Neural progenitor cell (in vitro differentiated cells): ENCODE results near the gene EXOC3L2. TPM values are rescaled to one million over a fixed set of nuclear protein-coding genes. Genes with fewer than 3 reads are reported as not detected.

Experiments
- DNase-seq: peaks from one replicate; pipeline ENCODE4 v3.0.0-alpha.2; 2016; ENCODE audit warnings: low spot score
- H2AFZ ChIP-seq: fragments of 200-600 bp; sonication (generic); replicated peaks from 2 replicates; pipeline ENCODE4 v1.6.1; 2016; ENCODE audit warnings: antibody characterized with exemption
- H3F3A ChIP-seq: fragments of 200-600 bp; sonication (generic); 2 replicates; pipeline ENCODE4 v1.6.1; 2016; ENCODE audit warnings: antibody characterized with exemption, low read depth
- H3K27ac ChIP-seq: fragments of 200-600 bp; sonication (generic); 2 replicates; pipeline ENCODE4 v1.5.1; 2016; ENCODE audit warnings: mild to moderate bottlenecking
- H3K27me3 ChIP-seq: fragments of 200-600 bp; sonication (generic); 2 replicates; pipeline ENCODE4 v1.6.1; 2016; ENCODE audit warnings: mild to moderate bottlenecking, moderate library complexity
- H3K36me3 ChIP-seq: fragments of 200-600 bp; sonication (generic); 2 replicates; pipeline ENCODE4 v1.5.1; 2016
- H3K4me1 ChIP-seq: fragments of 200-600 bp; sonication (generic); 2 replicates; pipeline ENCODE4 v1.6.1; 2016; ENCODE audit warnings: mixed run types
- H3K4me2 ChIP-seq: fragments of 200-600 bp; sonication (generic); 2 replicates; pipeline ENCODE4 v1.6.1; 2016
- H3K4me3 ChIP-seq: fragments of 200-600 bp; sonication (generic); 2 replicates; pipeline ENCODE4 v1.5.1; 2016
- H3K79me2 ChIP-seq: fragments of 200-600 bp; sonication (generic); 2 replicates; pipeline ENCODE4 v1.6.1; 2016; ENCODE audit warnings: low read depth
- H3K9ac ChIP-seq: fragments of 200-600 bp; sonication (generic); 2 replicates; pipeline ENCODE4 v1.6.1; 2016
- H3K9me3 ChIP-seq: fragments of 200-600 bp; sonication (generic); 2 replicates; pipeline ENCODE4 v1.5.1; 2016; ENCODE audit warnings: low read depth
- H4K20me1 ChIP-seq: fragments of 200-600 bp; sonication (generic); 2 replicates; pipeline ENCODE4 v1.6.1; 2016; ENCODE audit warnings: low read depth
- H3K27ac Mint-ChIP-seq: 3 replicates; pipeline ENCODE4 v1.8.0; 2021; ENCODE audit warnings: mixed read lengths
- H3K27me3 Mint-ChIP-seq: 2 replicates; pipeline ENCODE4 v1.8.0; 2022; ENCODE audit warnings: low read depth, mild to moderate bottlenecking, inconsistent platforms, moderate library complexity, mixed read lengths; ENCODE audit not compliant: insufficient read depth
- H3K36me3 Mint-ChIP-seq: 3 replicates; pipeline ENCODE4 v1.8.0; 2021; ENCODE audit warnings: mixed read lengths
- H3K4me1 Mint-ChIP-seq: 3 replicates; pipeline ENCODE4 v1.8.0; 2021; ENCODE audit warnings: mixed read lengths
- H3K4me3 Mint-ChIP-seq: 3 replicates; pipeline ENCODE4 v1.8.0; 2021; ENCODE audit warnings: mild to moderate bottlenecking, moderate library complexity, mixed read lengths
- H3K9me3 Mint-ChIP-seq: 3 replicates; pipeline ENCODE4 v1.8.0; 2020; ENCODE audit warnings: mixed read lengths
- CTCF ChIP-seq: fragments of 200-600 bp; sonication (generic); IDR thresholded peaks from 2 replicates; pipeline ENCODE4 v1.5.1; 2017; ENCODE audit warnings: antibody characterized with exemption, mild to moderate bottlenecking
- EZH2 ChIP-seq: fragments of 200-600 bp; sonication (generic); IDR thresholded peaks from 2 replicates; pipeline ENCODE4 v1.6.1; 2017; ENCODE audit warnings: antibody characterized with exemption, mild to moderate bottlenecking, moderate library complexity
- EZH2phosphoT487 ChIP-seq: fragments of 200-600 bp; sonication (generic); IDR thresholded peaks from 2 replicates; pipeline ENCODE4 v1.6.1; 2017; ENCODE audit warnings: antibody characterized with exemption
- total RNA-seq: library from RNA; depleted of rRNA; stranded (reverse); fragments of >200 nt; gene quantifications from 2 replicates; pipeline ENCODE4 v1.2.3, GENCODE V29; 2015; ENCODE audit warnings: low replicate concordance

Gene EXOC3L2
- total RNA-seq, 1 donor from 2014 or later: not detected

GRCh38 chr19:45280471-45280961 lies 35.3 kb upstream of the EXOC3L2 start:
- TF ChIP-seq EZH2phosphoT487: no peak
- TF ChIP-seq CTCF: no peak

GRCh38 chr19:45279587-45280192 lies 34.5 kb upstream of the EXOC3L2 start:
- DNase-seq: no peak
- H3K79me2 ChIP-seq: no peaks in the 10 kb centered on the region
- no peak overlapping the region for H3K4me3 ChIP-seq
- peaks cover 4% of the 10 kb centered on the region for H3K36me3 ChIP-seq
- no peak overlapping the region for H3K27ac ChIP-seq
- H3K9me3 ChIP-seq: no peaks in the 10 kb centered on the region
- H3K4me1 ChIP-seq: no peaks in the 10 kb centered on the region
- H3K9me3 Mint-ChIP-seq: no peaks in the 10 kb centered on the region
- H3K27me3 Mint-ChIP-seq: peaks cover 8% of the 10 kb centered on the region
- H2AFZ ChIP-seq: no peak overlapping the region
- H3K27ac Mint-ChIP-seq: no peak overlapping the region
- H3K9ac ChIP-seq: no peak overlapping the region
- no peak overlapping the region for H3K4me2 ChIP-seq
- H3K27me3 ChIP-seq: no peaks in the 10 kb centered on the region
- H3F3A ChIP-seq: no peaks in the 10 kb centered on the region
- no peaks in the 10 kb centered on the region for H4K20me1 ChIP-seq
- peaks cover 13% of the 10 kb centered on the region for H3K36me3 Mint-ChIP-seq
- no peaks in the 10 kb centered on the region for H3K4me1 Mint-ChIP-seq
- no peak overlapping the region for H3K4me3 Mint-ChIP-seq
- no peak for TF ChIP-seq EZH2phosphoT487
- no peak for TF ChIP-seq CTCF
- no peak for TF ChIP-seq EZH2

More at GRCh38 chr19:45280471-45280961, 35.3 kb upstream of the EXOC3L2 start:
- Histone ChIP-seq H3K4me3 (no peak overlapping the region), H4K20me1 (no peaks in the 10 kb centered on the region), H3K27ac (no peak overlapping the region), H3K36me3 (peaks cover 4% of the 10 kb centered on the region), H3K4me1 (no peaks in the 10 kb centered on the region), H3K9me3 (no peaks in the 10 kb centered on the region), H3K9ac (no peak overlapping the region), H3F3A (no peaks in the 10 kb centered on the region), H2AFZ (no peak overlapping the region), H3K4me2 (no peak overlapping the region), H3K79me2 (no peaks in the 10 kb centered on the region), H3K27me3 (no peaks in the 10 kb centered on the region)
- H3K27me3 Mint-ChIP-seq: peaks cover 8% of the 10 kb centered on the region
- no peaks in the 10 kb centered on the region for H3K9me3 Mint-ChIP-seq
- H3K36me3 Mint-ChIP-seq: peaks cover 14% of the 10 kb centered on the region
- H3K4me1 Mint-ChIP-seq: no peaks in the 10 kb centered on the region
- H3K27ac Mint-ChIP-seq: no peak overlapping the region
- H3K4me3 Mint-ChIP-seq: no peak overlapping the region
- no peak for DNase-seq

GRCh38 chr19:45278087-45278486 lies 32.9 kb upstream of the EXOC3L2 start:
- no peak overlapping the region for H2AFZ ChIP-seq
- Mint-ChIP-seq H3K36me3 (peaks cover 12% of the 10 kb centered on the region), H3K4me3 (no peak overlapping the region), H3K27me3 (peaks cover 8% of the 10 kb centered on the region), H3K27ac (no peak overlapping the region), H3K9me3 (no peaks in the 10 kb centered on the region), H3K4me1 (no peaks in the 10 kb centered on the region)
- H3K27me3 ChIP-seq: no peaks in the 10 kb centered on the region
- H3K4me2 ChIP-seq: no peak overlapping the region
- H3K79me2 ChIP-seq: no peaks in the 10 kb centered on the region
- no peaks in the 10 kb centered on the region for H4K20me1 ChIP-seq
- DNase-seq: no peak
- no peak overlapping the region for H3K9ac ChIP-seq
- no peaks in the 10 kb centered on the region for H3K4me1 ChIP-seq
- H3F3A ChIP-seq: no peaks in the 10 kb centered on the region
- H3K27ac ChIP-seq: no peak overlapping the region
- H3K4me3 ChIP-seq: no peak overlapping the region
- TF ChIP-seq EZH2phosphoT487: no peak
- TF ChIP-seq EZH2: no peak
- no peak for TF ChIP-seq CTCF
- no peaks in the 10 kb centered on the region for H3K9me3 ChIP-seq
- no peaks in the 10 kb centered on the region for H3K36me3 ChIP-seq
